Inferior parietal cortex (tissue), 1 donor: ENCODE data around the gene ADAMTS18.
"Not testable (repeated sequence)": the region's sequence is repeated elsewhere in the genome, so short reads cannot be mapped to it uniquely, and the experiment has no call there.

Experiments
- DNase-seq: peaks from one replicate; pipeline ENCODE4 v3.0.0-alpha.2; 2016; ENCODE audit errors: extremely low spot score

ADAMTS18 gene

DNA sequence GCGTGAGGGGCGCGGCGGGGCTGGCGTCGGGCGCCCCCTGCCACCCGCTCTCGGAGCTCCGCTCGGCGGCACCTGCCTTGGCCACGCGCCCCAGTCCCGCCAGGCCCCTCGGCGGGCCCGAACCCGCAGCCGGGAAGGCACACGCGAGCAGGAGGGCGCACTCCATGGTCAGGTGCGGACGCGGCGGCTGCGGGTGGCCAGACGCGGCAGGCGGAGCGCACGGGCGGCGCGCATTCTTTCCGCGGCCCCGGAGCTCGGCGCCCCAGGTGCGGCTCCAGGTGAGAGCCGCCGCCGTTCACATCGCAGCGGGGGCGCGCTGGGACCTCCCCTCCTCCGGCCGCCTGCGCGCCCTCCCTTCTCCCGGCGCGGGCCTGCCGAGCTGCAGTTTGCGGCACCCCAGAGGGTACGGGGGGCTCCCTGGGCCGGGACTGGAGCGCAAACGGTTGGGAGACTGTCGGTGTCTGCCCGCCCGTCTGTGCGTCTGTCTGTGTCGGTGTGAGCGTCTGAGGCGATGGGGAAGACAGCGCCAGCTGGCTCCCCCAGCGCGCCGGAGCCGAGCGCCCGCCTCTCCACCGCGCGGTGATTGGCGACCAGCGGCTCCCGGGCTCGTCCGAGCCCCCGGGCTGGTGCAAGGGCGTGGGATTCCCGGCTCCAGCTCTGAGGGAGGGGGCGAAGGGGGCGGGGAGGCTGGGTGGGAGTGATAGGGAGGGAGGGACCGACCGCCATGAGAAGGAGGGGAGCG, at the start of gene ADAMTS18:
TSS of gene ADAMTS18 (minus strand) at position 505 of the 742 bp plus-strand sequence. CDS start at position 166, 339 bp downstream.
- DNase-seq, result no peak

DNA sequence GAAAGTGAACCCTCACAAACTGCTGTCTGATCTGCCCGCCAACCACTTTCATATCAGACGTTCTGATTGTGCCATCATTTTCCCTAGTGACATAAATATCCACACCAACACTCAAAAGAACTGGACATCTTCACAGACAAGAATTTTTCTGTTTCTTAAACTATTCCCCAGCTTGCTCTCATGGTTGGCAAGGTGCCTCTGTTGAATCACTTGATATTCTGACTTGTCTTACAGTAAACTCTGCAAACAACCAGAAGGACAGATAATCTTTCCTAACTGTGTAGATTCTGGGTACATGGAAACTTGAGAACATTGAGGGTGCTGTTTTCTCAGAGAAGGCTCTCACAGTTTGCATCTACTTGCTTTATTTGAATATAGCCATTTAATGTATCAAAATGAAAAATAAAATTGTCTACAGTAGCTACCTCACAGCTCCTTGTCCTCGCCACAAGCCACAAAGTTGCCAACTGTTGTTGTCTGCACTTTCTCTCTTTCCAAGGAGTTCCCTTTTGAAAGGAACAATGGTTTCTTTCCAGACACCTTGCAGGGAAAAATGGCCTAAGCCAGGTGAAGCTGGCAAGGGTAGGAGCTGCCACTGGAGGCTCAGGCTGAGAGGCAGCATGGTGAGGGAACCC, 46.0 kb upstream of the ADAMTS18 start:
- DNase-seq, result no peak

- DNase-seq, result no peak
Observed at GRCh38 chr16:77472262-77472661, 37.4 kb upstream of the ADAMTS18 start.

DNA sequence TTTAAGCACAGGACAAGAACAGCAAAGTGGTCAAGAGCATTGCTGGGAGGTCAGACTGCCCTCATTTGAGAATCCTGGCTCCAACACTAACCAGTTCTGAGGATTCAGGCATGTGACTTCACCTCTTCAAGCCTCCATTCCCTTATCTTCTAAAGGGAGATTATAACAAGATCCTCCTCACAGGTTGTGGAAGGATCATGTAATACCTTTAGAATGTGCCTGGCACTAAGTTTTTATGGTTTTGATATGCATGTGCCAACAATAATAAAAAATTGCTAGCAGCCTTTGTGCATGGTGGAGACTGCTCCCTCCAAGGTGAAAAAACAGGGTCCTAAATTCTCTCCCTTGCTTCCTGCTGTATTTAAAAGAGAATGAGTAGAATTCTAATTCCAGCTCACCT, 36.0 kb upstream of the ADAMTS18 start:
- no peak for DNase-seq

DNA sequence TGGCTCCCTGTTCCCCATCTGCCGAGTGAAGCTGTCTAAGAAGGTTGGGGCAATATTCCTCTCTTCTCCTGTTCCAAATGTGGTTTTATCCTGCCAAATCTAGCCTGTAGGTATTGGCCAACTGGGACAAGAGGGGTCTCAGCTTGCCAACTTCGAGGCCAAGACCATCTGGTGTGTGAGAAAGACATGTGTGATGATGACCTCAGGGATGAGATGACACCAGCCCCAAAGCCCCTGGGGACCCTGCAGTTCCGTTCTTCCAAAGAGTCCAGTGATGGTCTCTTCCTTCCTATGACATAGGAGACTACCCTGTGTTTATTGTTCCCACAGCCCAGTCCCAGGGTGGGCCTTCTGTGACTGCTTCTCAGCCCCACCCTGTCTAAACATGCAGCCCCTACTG, 34.8 kb upstream of the ADAMTS18 start:
- DNase-seq, result no peak

- no peak for DNase-seq
Observed at GRCh38 chr16:77468831-77469230, 34.0 kb upstream of the ADAMTS18 start.

GRCh38 chr16:77467821-77468335, 33.0 kb upstream of the ADAMTS18 start:
- DNase-seq, result no peak

DNA sequence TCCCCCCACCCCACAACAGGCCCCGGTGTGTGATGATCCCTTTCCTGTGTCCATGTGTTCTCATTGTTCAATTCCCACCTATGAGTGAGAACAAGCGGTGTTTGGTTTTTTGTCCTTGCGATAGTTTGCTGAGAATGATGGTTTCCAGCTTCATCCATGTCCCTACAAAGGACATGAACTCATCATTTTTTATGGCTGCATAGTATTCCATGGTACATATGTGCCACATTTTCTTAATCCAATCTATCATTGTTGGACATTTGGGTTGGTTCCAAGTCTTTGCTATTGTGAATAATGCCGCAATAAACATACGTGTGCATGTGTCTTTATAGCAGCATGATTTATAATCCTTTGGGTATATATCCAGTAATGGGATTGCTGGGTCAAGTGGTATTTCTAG, 28.8 kb upstream of the ADAMTS18 start:
- not testable (repeated sequence) for DNase-seq

- no peak for DNase-seq
Observed at GRCh38 chr16:77462894-77463293, 28.1 kb upstream of the ADAMTS18 start.

GRCh38 chr16:77459534-77460254, 24.9 kb upstream of the ADAMTS18 start:
- DNase-seq, result no peak

DNA sequence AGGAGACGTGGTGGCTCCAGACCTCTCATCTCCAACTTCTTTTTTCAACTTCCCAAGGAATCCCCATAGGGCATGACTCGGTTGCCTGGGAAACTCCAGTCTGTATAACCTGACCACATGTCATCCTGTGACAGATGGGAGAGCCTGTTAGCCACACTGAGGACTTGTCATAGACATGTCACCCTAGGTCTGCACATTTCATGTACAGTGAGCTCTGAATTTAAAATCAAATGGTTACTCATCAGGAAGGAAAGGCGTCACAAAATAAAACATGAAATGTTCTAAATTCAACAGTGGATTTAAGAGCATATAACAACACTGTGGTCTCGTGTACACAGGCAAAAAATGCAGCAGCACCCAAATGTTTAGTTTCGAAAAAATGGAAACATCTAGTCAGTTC, 22.2 kb upstream of the ADAMTS18 start:
- no peak for DNase-seq

- DNase-seq, result no peak
Observed at GRCh38 chr16:77452243-77452642, 17.4 kb upstream of the ADAMTS18 start.

DNA sequence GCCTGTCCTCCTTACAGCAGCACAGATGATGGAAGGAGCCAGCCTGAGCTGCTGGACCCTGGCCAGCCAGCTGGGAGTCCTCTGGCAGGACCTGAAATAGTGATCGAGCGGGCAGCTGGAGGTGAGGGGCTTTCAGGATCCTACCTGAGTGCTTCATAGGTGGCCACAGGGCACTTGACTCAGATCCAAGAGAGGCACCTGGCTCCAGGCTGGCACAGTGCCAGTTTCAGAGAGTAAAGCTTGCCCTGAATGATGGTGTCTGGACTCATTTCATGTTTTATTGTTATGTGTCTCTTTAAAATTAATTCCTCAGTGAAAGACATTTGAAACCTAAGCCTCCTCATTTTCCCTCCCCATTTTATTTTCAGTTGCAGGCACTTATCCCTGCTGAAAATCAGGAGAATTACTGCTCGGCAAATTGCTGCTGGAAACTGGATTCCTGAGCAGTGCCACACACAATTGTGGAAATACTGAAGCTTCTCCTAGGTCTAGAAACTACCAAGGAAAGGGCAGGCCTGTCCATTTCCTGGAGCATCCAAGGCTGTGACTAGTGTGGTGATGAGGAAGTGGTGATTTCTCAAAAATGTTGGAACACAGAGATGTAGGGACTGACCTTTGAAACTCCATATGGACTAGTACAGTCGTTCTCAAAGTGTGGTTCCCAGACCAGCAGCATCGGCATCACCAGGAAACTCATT, 16.1 kb upstream of the ADAMTS18 start:
- DNase-seq, result no peak

DNA sequence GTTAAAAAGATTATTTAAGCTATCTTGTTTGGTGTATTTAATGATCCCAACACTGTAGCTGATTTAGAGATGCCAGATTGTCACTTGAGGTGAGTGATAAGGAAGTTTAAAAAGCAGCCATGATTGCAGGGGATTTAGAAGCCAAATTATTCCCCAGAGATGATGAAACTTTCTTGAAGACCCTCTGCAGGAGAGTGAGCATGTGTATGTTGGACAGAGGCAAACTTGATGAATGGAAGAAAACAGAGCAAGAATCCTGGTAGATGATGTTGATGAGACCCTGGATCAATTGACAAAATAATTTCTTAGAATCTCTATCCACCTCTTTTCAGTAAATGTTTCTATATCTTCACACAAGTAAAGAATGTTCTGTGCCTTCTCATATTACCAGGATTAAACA, 14.4 kb upstream of the ADAMTS18 start:
- no peak for DNase-seq

GRCh38 chr16:77445324-77445723, 10.5 kb upstream of the ADAMTS18 start:
- no peak for DNase-seq

GRCh38 chr16:77444147-77444460, 9.3 kb upstream of the ADAMTS18 start:
- DNase-seq, result no peak

DNA sequence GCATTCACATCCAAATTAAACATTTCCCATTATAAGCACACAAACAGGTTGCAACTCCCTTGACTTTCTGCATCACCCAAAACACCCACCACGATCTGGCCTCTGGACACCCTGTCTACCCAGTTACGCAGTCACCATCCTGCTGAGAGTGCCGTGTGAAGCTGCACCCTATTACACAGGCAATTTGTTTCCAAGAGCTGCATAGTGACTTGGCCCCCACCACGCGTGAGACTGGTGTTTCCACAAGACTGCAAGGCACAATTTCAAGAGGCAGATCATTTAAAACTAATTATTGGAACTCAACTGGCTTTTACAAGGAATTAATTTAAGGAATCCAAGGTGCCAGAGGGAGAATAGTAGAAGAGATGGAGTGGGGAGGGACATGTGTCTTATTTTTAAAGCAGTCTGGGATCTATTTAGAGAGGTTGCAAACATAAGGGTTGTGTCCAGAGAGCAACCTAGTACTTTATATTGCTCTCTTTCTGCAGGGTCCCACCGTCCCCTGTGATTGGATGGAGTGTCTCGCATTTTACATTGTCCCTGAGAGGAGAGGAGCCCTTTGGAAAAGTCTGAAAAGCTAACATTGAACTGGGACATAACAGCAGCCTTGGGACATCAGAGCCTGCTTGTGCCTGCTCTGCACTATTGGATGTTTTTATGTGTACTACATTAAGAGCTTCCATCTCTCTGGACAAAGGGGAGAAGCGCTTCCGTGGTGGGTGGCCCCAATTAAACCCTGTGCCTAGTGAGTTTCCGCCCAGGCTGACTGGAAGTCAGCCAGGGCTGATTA, 8.7 kb upstream of the ADAMTS18 start:
- no peak for DNase-seq

GRCh38 chr16:77442078-77442477, 7.2 kb upstream of the ADAMTS18 start:
- no peak for DNase-seq

- no peak for DNase-seq
Observed at GRCh38 chr16:77439106-77439505, 4.3 kb upstream of the ADAMTS18 start.

GRCh38 chr16:77437859-77438258, 3.0 kb upstream of the ADAMTS18 start:
- no peak for DNase-seq

GRCh38 chr16:77435272-77435820, 512 bp upstream of the ADAMTS18 start:
- DNase-seq, result no peak
